ENCODE measurements around the gene WDR7. TPM values are rescaled to one million over a fixed set of nuclear protein-coding genes. Genes with fewer than 3 reads are reported as not detected.

The WDR7 gene
- total and polyA plus RNA-seq, 12 donors, result 3.1 to 32.6 (median 28.0) TPM

DNA sequence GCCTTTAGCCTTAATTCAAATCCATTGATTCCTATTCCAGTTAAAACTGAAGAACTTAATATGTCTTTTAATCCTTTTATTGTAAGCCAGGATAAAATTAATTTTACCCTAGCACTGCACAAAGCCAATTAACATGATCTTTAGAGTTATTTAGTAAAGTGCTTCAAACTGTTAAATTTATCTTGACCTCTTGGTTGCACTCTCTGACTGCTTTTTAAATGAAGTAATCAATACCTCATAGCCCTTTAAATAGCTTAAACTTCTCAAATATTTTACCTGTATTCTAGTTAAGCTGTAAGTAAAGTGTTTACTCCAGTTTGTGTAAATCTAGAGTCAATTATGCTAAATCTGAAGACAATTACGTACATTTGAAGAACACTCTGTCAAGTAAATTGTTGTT, 221.0 kb downstream of the WDR7 start:
- intact Hi-C loops (cut with DNase I), result loop anchor here in 4 of 10 donors (5.0 to 10.0 kb wide), 3 partner anchors 235 to 693 kb away; no protein-coding TSS in a partner anchor
- no peak for ATAC-seq
- no peak overlapping the region for H3K27ac ChIP-seq
- WGBS, 2 donors, result 94 to 98% methylated on average over 1 of the region's 1 CpG
- no peak for DNase-seq
- no peaks in the 10 kb centered on the region for H3K9me3 ChIP-seq
- H3K4me1 ChIP-seq, result peaks cover 0 to 6% (median 0%) of the 10 kb centered on the region in 9 donors
- no peaks in the 10 kb centered on the region for H3K27me3 ChIP-seq
- H3K4me3 ChIP-seq, result no peak overlapping the region
- H3K36me3 ChIP-seq, result no peaks in the 10 kb centered on the region
- TF ChIP-seq, protein P1, sequence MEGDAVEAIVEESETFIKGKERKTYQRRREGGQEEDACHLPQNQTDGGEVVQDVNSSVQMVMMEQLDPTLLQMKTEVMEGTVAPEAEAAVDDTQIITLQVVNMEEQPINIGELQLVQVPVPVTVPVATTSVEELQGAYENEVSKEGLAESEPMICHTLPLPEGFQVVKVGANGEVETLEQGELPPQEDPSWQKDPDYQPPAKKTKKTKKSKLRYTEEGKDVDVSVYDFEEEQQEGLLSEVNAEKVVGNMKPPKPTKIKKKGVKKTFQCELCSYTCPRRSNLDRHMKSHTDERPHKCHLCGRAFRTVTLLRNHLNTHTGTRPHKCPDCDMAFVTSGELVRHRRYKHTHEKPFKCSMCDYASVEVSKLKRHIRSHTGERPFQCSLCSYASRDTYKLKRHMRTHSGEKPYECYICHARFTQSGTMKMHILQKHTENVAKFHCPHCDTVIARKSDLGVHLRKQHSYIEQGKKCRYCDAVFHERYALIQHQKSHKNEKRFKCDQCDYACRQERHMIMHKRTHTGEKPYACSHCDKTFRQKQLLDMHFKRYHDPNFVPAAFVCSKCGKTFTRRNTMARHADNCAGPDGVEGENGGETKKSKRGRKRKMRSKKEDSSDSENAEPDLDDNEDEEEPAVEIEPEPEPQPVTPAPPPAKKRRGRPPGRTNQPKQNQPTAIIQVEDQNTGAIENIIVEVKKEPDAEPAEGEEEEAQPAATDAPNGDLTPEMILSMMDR (IDR thresholded peaks at IDR 0.05), result no peak

DNA sequence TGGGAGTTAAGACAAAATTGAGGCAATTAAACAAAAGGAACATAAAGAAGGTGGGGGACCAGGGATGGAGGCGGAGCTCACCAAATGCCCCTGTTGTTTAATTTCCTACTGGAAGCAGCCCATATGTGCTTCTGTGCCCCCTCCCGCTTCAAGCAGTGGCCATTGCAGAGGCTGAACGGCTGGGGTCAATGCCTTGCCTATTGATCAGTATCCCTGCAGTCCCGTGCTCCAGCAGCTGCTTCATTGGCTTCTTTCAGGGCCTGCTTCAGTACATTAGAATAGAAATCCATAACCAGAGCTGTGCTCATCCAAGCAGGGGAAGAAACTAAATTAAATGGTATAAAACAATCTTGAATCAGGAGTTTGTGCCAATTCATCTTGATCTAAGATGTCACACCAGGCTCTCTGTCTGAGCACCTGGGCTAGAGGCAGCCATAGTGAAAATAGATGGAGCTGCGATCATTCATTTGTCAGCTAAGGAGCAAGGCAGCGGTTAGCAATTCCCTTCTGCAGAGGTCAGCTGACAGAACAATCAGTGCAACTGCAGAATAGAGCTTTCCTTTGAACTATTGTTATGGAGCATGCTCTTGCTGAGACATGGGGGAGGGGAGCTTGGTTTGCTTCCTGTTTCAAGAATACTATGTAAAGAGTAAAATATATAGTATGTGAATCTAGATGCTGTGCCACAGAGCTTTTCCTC, 222.4 kb downstream of the WDR7 start:
- 63 to 73% methylated on average over 6 of the region's 6 CpGs for WGBS, 2 donors
- Histone ChIP-seq H3K27ac (no peak overlapping the region), H3K4me1 (peaks cover 0 to 6% (median 0%) of the 10 kb centered on the region in 9 donors), H3K4me3 (no peak overlapping the region), H3K36me3 (no peaks in the 10 kb centered on the region), H3K9me3 (no peaks in the 10 kb centered on the region), H3K27me3 (no peaks in the 10 kb centered on the region)
- TF ChIP-seq, protein P1 (IDR thresholded peaks at IDR 0.05), result no peak
- ATAC-seq (peak in 1 of 8 donors; percentile 54), DNase-seq (no peak)
- intact Hi-C loops (cut with DNase I), result loop anchor here in 4 of 10 donors (5.0 to 10.0 kb wide), 3 partner anchors 234 to 691 kb away; no protein-coding TSS in a partner anchor

DNA sequence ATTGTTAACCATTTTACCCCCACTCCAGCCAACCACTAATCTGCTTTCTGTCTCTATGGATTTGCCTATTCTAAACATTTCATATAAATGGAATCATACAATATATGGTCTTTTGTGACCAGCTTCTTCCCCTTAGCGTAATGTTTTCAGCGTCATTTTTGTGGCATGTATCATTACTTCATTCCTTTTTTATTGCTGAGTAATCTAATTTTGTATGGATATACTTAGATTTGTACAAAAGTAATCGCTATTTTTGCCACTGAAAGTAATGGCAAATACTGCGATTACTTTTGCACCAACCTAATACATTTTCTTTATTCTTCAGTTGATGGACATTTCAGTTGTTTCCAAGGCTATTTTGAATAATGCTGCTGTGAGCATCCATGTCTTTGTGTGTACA, 227.6 kb downstream of the WDR7 start:
- Histone ChIP-seq H3K36me3 (peaks cover 0 to 14% (median 0%) of the 10 kb centered on the region in 9 donors), H3K9me3 (peaks cover 0 to 3% (median 0%) of the 10 kb centered on the region in 11 donors), H3K4me3 (no peak overlapping the region), H3K27ac (no peak overlapping the region), H3K27me3 (no peaks in the 10 kb centered on the region), H3K4me1 (no peaks in the 10 kb centered on the region)
- no peak for DNase-seq
- intact Hi-C loops (cut with DNase I), result loop anchor here in 3 of 10 donors (10.0 kb wide), 2 partner anchors 676 to 686 kb away; no protein-coding TSS in a partner anchor
- 99% methylated on average over 4 of the region's 4 CpGs for WGBS, 2 donors
- TF ChIP-seq, protein P1 (IDR thresholded peaks at IDR 0.05), result no peak
- ATAC-seq, result no peak

DNA sequence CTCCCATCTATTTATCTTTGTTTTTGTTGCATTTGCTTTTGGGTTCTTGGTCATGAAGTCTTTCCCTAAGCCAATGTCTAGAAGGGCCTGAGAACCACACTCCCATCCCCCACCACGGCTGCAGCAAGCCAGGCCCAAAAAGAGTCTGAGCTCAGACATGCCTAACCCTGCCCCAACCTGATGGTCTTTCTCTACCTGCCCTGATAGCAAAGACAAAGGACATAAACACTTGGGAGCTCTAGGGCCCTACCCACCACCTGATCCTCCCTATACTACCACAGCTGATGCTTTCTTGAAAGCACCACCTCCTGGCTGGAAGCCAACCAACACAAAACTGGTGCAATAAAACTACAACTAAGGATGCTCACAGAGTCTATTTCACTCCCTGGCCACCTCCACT, 233.4 kb downstream of the WDR7 start:
- H3K27ac ChIP-seq, result no peak overlapping the region
- WGBS, 2 donors, result 95% methylated on average over 1 of the region's 1 CpG
- ATAC-seq, result no peak
- peaks cover 0 to 14% (median 0%) of the 10 kb centered on the region in 9 donors for H3K36me3 ChIP-seq
- intact Hi-C loops (cut with DNase I), result no loop called here
- H3K4me3 ChIP-seq, result no peak overlapping the region
- peaks cover 0 to 15% (median 0%) of the 10 kb centered on the region in 11 donors for H3K9me3 ChIP-seq
- no peak for DNase-seq
- peaks cover 0 to under 1% (median 0%) of the 10 kb centered on the region in 9 donors for H3K4me1 ChIP-seq
- TF ChIP-seq, protein P1 (IDR thresholded peaks at IDR 0.05), result no peak
- no peaks in the 10 kb centered on the region for H3K27me3 ChIP-seq
